Ishikawa (cell line): ENCODE data around the gene HTR3D.

Experiments
- CEBPB ChIP-seq: IDR thresholded peaks from 2 replicates; pipeline ENCODE4 v1.6.1; 2012
- CREB1 ChIP-seq: IDR thresholded peaks from 2 replicates; pipeline ENCODE4 v1.6.1; 2012; ENCODE audit warnings: low read depth
- EGR1 ChIP-seq: IDR thresholded peaks from 2 replicates; pipeline ENCODE4 v1.6.1; 2012
- EP300 ChIP-seq: IDR thresholded peaks from 2 replicates; pipeline ENCODE4 v1.6.1; 2012; ENCODE audit warnings: borderline replicate concordance
- FOXM1 ChIP-seq: IDR thresholded peaks from 2 replicates; pipeline ENCODE4 v1.6.1; 2012; ENCODE audit warnings: low read depth, borderline replicate concordance
- NFIC ChIP-seq: IDR thresholded peaks from 2 replicates; pipeline ENCODE4 v1.6.1; 2012
- RAD21 ChIP-seq: IDR thresholded peaks from 2 replicates; pipeline ENCODE4 v1.6.1; 2012; ENCODE audit warnings: low read depth
- TAF1 ChIP-seq: IDR thresholded peaks from 2 replicates; pipeline ENCODE4 v1.6.1; 2012; ENCODE audit warnings: low read depth, mild to moderate bottlenecking
- TCF12 ChIP-seq: IDR thresholded peaks from 2 replicates; pipeline ENCODE4 v1.6.1; 2012; ENCODE audit warnings: low read depth
- TEAD4 ChIP-seq: IDR thresholded peaks from 2 replicates; pipeline ENCODE4 v1.6.1; 2012
- YY1 ChIP-seq: IDR thresholded peaks from 2 replicates; pipeline ENCODE4 v1.6.1; 2012; ENCODE audit warnings: low read depth
- ZBTB7A ChIP-seq: IDR thresholded peaks from 2 replicates; pipeline ENCODE4 v1.6.1; 2012; ENCODE audit warnings: low read depth
- TF ChIP-seq, protein P1 (sequence below): IDR thresholded peaks from 2 replicates; pipeline ENCODE4 v1.6.1; 2012
- TF ChIP-seq, protein P2 (sequence below): IDR thresholded peaks from 2 replicates; pipeline ENCODE4 v1.6.1; 2012; ENCODE audit warnings: low read depth, mild to moderate bottlenecking
- TF ChIP-seq, protein P3 (sequence below): IDR thresholded peaks from 2 replicates; pipeline ENCODE4 v1.6.1; 2012

The HTR3D gene

DNA sequence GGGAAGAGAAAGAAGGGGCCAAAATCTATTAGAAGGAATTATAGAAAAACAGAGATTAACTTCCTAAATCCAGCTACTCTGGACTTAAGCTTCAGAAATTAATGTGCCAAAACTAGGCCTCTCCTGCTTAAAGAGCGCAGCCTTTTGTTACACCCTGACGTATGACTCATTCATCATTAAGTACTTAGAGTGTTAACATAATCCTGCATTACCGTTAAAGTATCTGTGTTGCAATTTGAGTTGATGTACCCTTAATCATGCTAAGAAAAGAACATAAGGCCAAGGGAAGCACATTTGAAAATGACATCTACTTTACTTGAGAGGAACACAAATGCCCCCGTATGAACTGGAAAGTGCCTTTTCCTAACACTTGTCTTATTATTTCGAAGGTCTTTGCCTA is 7.9 kb downstream of the HTR3D start:
- no peak for TF ChIP-seq RAD21
- no peak for TF ChIP-seq TAF1
- no peak for TF ChIP-seq NFIC
- TF ChIP-seq TCF12: no peak
- TF ChIP-seq, protein P1, sequence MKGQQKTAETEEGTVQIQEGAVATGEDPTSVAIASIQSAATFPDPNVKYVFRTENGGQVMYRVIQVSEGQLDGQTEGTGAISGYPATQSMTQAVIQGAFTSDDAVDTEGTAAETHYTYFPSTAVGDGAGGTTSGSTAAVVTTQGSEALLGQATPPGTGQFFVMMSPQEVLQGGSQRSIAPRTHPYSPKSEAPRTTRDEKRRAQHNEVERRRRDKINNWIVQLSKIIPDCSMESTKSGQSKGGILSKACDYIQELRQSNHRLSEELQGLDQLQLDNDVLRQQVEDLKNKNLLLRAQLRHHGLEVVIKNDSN: no peak
- TF ChIP-seq, protein P2, sequence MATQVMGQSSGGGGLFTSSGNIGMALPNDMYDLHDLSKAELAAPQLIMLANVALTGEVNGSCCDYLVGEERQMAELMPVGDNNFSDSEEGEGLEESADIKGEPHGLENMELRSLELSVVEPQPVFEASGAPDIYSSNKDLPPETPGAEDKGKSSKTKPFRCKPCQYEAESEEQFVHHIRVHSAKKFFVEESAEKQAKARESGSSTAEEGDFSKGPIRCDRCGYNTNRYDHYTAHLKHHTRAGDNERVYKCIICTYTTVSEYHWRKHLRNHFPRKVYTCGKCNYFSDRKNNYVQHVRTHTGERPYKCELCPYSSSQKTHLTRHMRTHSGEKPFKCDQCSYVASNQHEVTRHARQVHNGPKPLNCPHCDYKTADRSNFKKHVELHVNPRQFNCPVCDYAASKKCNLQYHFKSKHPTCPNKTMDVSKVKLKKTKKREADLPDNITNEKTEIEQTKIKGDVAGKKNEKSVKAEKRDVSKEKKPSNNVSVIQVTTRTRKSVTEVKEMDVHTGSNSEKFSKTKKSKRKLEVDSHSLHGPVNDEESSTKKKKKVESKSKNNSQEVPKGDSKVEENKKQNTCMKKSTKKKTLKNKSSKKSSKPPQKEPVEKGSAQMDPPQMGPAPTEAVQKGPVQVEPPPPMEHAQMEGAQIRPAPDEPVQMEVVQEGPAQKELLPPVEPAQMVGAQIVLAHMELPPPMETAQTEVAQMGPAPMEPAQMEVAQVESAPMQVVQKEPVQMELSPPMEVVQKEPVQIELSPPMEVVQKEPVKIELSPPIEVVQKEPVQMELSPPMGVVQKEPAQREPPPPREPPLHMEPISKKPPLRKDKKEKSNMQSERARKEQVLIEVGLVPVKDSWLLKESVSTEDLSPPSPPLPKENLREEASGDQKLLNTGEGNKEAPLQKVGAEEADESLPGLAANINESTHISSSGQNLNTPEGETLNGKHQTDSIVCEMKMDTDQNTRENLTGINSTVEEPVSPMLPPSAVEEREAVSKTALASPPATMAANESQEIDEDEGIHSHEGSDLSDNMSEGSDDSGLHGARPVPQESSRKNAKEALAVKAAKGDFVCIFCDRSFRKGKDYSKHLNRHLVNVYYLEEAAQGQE: no peak
- no peak for TF ChIP-seq ZBTB7A
- TF ChIP-seq CEBPB: no peak
- no peak for TF ChIP-seq FOXM1
- no peak for TF ChIP-seq YY1
- TF ChIP-seq, protein P3, sequence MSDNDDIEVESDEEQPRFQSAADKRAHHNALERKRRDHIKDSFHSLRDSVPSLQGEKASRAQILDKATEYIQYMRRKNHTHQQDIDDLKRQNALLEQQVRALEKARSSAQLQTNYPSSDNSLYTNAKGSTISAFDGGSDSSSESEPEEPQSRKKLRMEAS: no peak
- no peak for TF ChIP-seq EP300
- TF ChIP-seq CREB1: no peak
- no peak for TF ChIP-seq EGR1
- TF ChIP-seq TEAD4: no peak

DNA sequence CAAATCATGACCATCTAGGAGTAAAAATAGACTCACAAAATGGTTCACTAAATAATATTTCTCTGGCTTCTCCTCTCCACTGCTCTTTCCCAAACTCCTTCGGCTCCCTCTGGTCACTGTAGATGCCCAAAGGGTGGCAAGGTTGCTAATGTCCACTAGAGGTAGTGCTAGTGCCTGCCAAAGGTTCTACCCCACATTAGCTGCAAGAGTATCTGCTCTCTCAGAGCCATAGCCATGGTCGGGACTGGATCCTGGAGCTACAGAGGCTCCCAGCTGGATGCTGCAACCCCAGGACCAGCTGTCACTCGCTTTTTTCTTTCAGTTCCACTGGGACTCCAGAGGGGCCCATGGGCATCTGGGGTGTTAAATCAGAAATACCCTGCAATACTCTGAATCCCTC is 8.5 kb downstream of the HTR3D start:
- TF ChIP-seq TEAD4 (no peak), YY1 (0 out of 2 replicates have a peak, but pooled peaks have one; percentile 17), NFIC (no peak), RAD21 (peak; percentile 83)
- TF ChIP-seq, protein P3: no peak
- TF ChIP-seq, protein P2: no peak

DNA sequence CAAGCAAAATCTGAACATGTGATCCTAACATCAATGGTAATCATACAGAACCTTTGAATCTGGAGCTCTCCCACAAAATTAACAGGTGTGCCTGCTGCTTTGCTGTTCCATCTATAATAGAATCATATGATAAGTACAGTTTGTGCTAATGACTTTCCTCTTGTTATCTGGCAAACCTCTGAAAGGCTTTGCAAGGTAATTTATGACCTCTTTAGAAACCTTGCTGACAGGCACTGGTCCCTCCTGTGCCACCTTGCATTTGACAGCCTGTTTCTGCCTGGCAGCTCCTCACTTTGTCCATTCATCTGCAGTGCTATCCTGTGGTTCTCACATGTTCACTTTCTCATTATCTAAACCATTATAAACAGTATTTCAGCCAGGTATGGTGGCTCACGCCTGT is 11.1 kb downstream of the HTR3D start:
- TF ChIP-seq, protein P2: no peak
- TF ChIP-seq, protein P3: no peak
- TF ChIP-seq CEBPB (no peak), EGR1 (no peak), RAD21 (no peak), TCF12 (no peak), TAF1 (no peak)

DNA sequence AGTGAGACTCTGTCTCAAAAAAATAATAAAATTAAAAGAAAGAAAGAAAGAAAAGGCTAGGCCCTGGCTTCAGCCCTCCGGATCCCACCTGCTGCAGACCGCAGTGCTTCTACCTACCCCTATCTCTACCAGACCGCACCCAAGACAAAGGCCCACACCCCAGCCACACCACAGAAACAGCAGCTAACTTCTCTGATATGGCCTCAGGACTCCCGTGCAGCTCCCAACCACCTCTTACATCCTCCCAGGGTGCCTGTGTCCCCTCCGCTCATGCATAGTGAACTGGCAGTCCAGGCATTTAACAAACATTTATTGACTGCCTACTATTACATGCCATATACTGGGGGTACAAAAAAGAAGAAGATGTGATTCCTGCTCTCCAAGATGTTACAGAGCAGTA is 14.5 kb downstream of the HTR3D start:
- no peak for TF ChIP-seq CREB1
- TF ChIP-seq, protein P3: no peak
- TF ChIP-seq EP300: no peak
- TF ChIP-seq CEBPB: no peak
- TF ChIP-seq TEAD4: no peak

DNA sequence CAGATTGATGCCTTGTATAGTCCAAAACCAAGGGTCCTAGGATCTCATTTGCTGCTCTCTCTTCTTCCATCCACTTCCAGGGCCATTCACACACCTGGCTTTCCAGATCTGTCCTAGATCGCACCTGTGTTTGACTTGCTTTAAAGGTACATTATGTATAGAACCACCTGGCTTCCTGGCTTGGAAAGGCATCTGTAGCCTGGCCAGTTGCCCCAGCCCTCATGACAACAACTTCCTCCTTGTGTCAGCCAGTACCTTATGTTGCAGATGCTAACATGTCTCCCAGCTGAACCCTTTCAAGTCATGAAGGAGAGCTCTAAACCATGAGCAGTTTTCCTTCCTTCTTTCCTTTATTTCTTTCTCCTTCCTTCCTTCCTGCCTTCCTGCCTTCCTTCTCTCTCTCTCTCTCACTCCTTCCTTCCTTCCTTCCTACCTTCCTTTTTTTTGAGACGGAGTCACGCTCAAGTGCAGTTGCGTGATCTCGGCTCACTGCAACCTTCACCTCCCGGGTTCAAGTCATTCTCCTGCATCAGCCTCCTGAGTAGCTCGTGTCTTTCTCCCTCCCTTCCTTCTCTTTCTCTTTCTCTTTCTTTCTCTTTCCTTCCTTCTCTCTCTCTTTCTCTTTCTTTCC is 18.8 kb downstream of the HTR3D start:
- no peak for TF ChIP-seq ZBTB7A
- no peak for TF ChIP-seq TAF1
- no peak for TF ChIP-seq EGR1
- TF ChIP-seq, protein P2: no peak
- TF ChIP-seq FOXM1: no peak
- no peak for TF ChIP-seq YY1
- TF ChIP-seq TCF12: no peak
- TF ChIP-seq, protein P3: no peak
- no peak for TF ChIP-seq CEBPB
- TF ChIP-seq TEAD4: no peak
- TF ChIP-seq EP300: no peak
